ENCODE results near the gene CASZ1. TPM values are rescaled to one million over a fixed set of nuclear protein-coding genes. Genes with fewer than 3 reads are reported as not detected.

The CASZ1 gene
- total and polyA plus RNA-seq, 2 donors (not counting 1 experiment from before 2014, with no cell fraction given), result 0.34 to 0.50 TPM

GRCh38 chr1:10727751-10728232, 68.7 kb downstream of the CASZ1 start:
- DNase-seq (ENCODE audit: low read depth in 2 of 2), result no peak
- no peak for TF ChIP-seq EZH2 (IDR thresholded peaks at IDR 0.05; ENCODE audit: low read length, missing control alignments)
- no peak for TF ChIP-seq CTCF (conservative IDR thresholded peaks at IDR 0.05 in 1 of 2, IDR thresholded peaks at IDR 0.05 in 1 of 2; ENCODE audit: low read depth in 1 of 2, low read length in 2 of 2)
- H2AFZ ChIP-seq (ENCODE audit: low read length), result no peak overlapping the region
- H3K4me2 ChIP-seq (ENCODE audit: extremely low read depth, insufficient read depth, low read length), result no peak overlapping the region
- no peaks in the 10 kb centered on the region for H4K20me1 ChIP-seq (ENCODE audit: control insufficient read depth, extremely low read depth, insufficient read depth, low read length)
- H3K4me3 ChIP-seq (replicated peaks in 1 of 4; ENCODE audit: control extremely low read depth in 1 of 4, insufficient read depth in 1 of 4, low read depth in 3 of 4, low read length in 4 of 4), result no peak overlapping the region
- no peak overlapping the region for H3K27ac ChIP-seq (ENCODE audit: insufficient read depth, low read length)
- no peaks in the 10 kb centered on the region for H3K27me3 ChIP-seq (ENCODE audit: control insufficient read depth, insufficient read depth, low read length)
- no peaks in the 10 kb centered on the region for H3K36me3 ChIP-seq (ENCODE audit: control insufficient read depth, insufficient read depth, low read length)
- H3K9ac ChIP-seq (ENCODE audit: insufficient read depth, low read length), result no peak overlapping the region
- no peaks in the 10 kb centered on the region for H3K9me3 ChIP-seq (ENCODE audit: control insufficient read depth, insufficient read depth, low read depth, low read length)
- H3K4me1 ChIP-seq (ENCODE audit: control insufficient read depth, extremely low read depth, insufficient read depth, low read length), result no peaks in the 10 kb centered on the region
- H3K79me2 ChIP-seq (ENCODE audit: control insufficient read depth, insufficient read depth, low read length), result no peaks in the 10 kb centered on the region

- H3K27me3 ChIP-seq (ENCODE audit: control insufficient read depth, insufficient read depth, low read length), result no peaks in the 10 kb centered on the region
These were observed 70.1 kb downstream of the CASZ1 start for GRCh38 chr1:10726355-10726754.

More at GRCh38 chr1:10726355-10726754, 70.1 kb downstream of the CASZ1 start:
- H3K4me3 ChIP-seq (replicated peaks in 1 of 4; ENCODE audit: control extremely low read depth in 1 of 4, insufficient read depth in 1 of 4, low read depth in 3 of 4, low read length in 4 of 4), result no peak overlapping the region
- no peak overlapping the region for H3K9ac ChIP-seq (ENCODE audit: insufficient read depth, low read length)
- no peaks in the 10 kb centered on the region for H4K20me1 ChIP-seq (ENCODE audit: control insufficient read depth, extremely low read depth, insufficient read depth, low read length)
- H2AFZ ChIP-seq (ENCODE audit: low read length), result no peak overlapping the region
- no peak overlapping the region for H3K4me2 ChIP-seq (ENCODE audit: extremely low read depth, insufficient read depth, low read length)
- no peaks in the 10 kb centered on the region for H3K79me2 ChIP-seq (ENCODE audit: control insufficient read depth, insufficient read depth, low read length)
- TF ChIP-seq CTCF (conservative IDR thresholded peaks at IDR 0.05 in 1 of 2, IDR thresholded peaks at IDR 0.05 in 1 of 2; ENCODE audit: low read depth in 1 of 2, low read length in 2 of 2) (no peak), EZH2 (IDR thresholded peaks at IDR 0.05; ENCODE audit: low read length, missing control alignments) (no peak)
- DNase-seq (ENCODE audit: low read depth in 2 of 2), result no peak
- no peaks in the 10 kb centered on the region for H3K36me3 ChIP-seq (ENCODE audit: control insufficient read depth, insufficient read depth, low read length)
- no peaks in the 10 kb centered on the region for H3K4me1 ChIP-seq (ENCODE audit: control insufficient read depth, extremely low read depth, insufficient read depth, low read length)
- H3K9me3 ChIP-seq (ENCODE audit: control insufficient read depth, insufficient read depth, low read depth, low read length), result no peaks in the 10 kb centered on the region
- H3K27ac ChIP-seq (ENCODE audit: insufficient read depth, low read length), result no peak overlapping the region
